ENCODE measurements around the gene SF3B6.
A peak's percentile ranks its signal among the peaks of the same experiment; 100 is the strongest.
"Not testable (repeated sequence)": the region's sequence is repeated elsewhere in the genome, so short reads cannot be mapped to it uniquely, and the experiment has no call there.

The SF3B6 gene, protein sequence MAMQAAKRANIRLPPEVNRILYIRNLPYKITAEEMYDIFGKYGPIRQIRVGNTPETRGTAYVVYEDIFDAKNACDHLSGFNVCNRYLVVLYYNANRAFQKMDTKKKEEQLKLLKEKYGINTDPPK
- 32.1 reads per million, percentile 58 among the genes with 10 or more reads in this experiment for total RNA-seq

DNA sequence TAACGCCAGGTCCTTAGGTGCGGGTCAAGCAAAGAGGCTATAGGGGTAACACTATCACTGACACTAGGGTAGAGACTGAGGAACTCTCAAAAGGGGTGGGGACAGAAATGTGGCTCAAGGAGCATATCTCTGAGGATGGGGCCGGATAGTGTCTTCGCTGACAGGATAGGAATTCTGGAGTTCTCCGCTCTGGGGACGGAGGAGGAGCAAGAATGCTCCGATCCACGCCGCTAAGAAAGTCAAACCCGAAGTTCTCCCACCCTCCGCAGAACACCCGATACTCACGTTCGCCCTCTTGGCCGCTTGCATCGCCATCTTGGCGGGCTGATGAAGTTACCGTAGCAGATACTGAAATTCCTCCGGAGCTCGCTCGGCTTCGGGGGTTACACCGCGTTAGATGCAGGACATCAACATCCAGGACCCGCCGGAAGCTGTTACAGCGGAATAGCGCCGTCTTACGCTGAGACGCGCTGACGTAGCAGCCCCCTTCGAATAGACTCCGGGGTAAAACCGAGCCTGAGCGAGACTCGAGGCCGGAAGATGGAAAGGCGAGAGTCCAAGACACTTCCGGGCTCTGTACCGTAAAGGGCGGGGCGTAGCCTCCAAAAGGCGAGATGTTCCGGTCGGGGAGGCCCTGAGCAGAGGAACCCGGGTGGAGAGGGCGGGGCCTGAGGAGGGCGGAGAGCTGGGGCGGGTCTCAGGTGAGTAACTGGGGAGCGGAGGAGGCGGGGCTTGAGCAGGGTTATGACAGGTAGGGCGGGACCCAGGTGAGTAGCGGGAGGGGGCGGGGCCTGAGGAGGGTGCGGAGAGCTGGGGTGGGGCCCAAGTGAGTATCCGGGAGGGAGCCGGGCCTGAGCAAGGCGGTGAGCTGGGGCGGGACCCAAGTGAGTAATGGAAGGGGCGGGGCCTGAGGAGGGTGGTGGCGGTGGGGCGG lies at the start of gene SF3B6:
Gene SF3B6 (minus strand): TSS at position 412 of the 934 bp plus-strand sequence. CDS start 97 bp downstream, at position 315.
- peak; percentile 99 for DNase-seq

DNA sequence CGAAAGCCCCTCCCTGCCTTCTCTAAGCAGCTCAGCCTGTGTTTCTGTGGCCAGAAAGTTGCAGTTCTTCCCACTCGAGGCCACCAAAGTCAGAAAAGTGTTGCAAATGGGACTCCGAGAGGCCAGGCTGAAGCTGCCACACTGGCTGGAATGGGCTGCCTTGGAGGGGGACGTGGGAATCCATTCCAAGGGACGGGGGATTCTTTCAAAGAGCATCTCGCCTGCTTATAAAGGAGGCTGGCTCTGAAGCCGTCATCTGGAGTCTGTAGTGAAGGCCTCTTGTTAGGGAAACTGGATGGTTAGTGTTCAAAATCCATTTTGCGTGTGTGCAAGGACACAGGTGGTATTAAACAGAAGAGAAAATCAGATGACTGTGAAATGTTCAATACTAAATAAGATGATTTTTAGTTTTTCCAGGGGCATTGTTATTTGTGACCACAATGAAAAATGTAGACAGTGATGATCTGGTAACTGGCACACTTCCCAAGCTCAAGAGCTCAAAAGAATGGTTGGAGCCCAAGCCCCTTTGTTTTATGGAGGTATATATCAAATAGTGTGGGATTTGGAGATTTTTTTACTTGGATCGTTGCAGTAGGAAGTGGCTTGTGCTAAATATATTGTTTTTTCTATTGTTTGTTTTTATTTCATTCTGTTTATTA lies 47.9 kb upstream of the SF3B6 start:
- no peak for DNase-seq

DNA sequence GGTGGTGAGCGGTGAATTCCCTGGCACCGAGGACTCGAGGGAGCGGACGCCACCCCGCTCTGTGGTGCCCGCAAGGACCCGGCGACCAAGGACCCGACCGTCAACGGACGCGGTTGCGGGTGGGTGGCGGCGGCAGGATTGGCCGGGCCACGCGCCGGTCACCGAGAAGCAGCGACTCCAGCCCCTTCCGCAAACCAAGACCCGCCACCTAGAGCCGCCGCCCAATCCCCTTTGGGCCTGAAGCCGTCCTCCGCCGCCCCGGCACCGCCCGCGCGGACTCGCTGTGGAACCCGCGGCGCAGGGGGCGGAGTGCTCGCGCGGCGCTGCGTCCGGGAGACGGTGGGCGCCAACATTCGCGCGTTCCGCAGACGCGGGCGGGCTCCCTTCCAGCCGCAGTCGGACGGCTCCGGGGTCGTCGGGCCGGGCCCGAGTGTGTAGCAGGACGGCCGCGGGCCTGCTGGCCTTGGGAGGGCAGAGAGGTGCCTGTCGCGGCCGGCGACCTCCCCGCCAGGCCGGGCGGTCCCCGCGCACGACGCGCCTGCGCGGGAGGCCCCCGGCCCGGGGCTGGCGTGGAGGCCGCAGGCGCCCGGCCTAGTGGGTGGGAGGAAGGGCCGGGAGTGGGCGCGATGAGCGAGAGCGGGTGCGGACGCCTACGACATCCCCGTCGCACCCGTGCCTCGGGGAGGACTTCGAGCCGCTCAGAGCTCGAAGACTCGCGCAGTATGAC lies 47.2 kb upstream of the SF3B6 start, which contains the start of the genes FAM228B and PFN4:
Gene FAM228B (plus strand): TSS at position 275 of the 727 bp plus-strand sequence. CDS start 893 bp downstream, outside the sequence.
Gene PFN4 (minus strand): TSS at position 140 of the 727 bp plus-strand sequence. CDS start 799 bp downstream, outside the sequence.
- peak; percentile 12 for DNase-seq

- no peak for DNase-seq
Observed at GRCh38 chr2:24122366-24123194, 46.5 kb upstream of the SF3B6 start.

- no peak for DNase-seq
Observed at GRCh38 chr2:24121469-24121868, 45.3 kb upstream of the SF3B6 start.

GRCh38 chr2:24121066-24121465 lies 44.9 kb upstream of the SF3B6 start:
- DNase-seq, result no peak

GRCh38 chr2:24117902-24118301 lies 41.8 kb upstream of the SF3B6 start:
- DNase-seq, result no peak

DNA sequence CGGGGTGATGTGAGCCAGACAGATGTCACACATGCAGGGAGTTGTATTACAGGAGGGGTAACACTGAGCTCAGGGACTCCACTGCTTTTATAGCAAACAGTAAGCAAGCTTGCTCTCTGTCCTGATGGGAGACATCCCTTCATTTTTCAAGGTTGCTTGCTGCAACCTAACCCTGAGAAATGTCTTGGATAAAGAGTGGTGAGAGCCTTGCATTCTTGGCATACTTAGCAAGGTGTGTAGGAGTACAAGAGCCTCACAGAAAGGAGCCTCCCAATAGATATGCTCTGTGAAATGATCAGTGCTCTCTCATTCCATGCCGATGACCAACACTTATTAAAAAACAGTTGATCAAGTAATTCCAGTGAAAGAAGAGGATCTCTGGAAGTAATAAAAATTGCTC lies 38.9 kb upstream of the SF3B6 start:
- DNase-seq, result no peak

DNA sequence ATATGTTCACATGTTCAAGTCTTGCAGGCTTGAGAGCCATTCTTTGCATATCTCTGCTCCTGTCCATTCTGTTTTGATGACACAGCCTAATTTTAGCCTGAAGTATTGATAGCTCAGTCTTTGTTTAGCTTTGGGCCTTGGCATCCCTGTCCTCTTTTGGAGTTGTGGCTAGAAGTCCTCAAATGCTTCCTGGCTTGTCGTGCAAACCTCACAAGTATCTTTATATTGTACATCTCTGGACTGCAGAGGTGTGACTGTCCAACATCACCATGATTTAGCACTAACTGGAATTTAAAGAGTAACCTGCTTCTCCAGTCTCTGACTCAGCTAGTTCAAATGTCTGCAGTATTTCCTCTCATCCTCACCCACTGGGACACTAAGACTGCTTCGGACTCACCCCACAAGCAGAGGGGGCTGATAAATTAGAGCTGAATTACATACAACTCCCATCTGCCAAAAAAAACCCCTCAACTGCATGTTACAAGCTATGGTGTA lies 35.3 kb upstream of the SF3B6 start:
- DNase-seq, result no peak

GRCh38 chr2:24110660-24111303 lies 34.7 kb upstream of the SF3B6 start:
- no peak for DNase-seq

DNA sequence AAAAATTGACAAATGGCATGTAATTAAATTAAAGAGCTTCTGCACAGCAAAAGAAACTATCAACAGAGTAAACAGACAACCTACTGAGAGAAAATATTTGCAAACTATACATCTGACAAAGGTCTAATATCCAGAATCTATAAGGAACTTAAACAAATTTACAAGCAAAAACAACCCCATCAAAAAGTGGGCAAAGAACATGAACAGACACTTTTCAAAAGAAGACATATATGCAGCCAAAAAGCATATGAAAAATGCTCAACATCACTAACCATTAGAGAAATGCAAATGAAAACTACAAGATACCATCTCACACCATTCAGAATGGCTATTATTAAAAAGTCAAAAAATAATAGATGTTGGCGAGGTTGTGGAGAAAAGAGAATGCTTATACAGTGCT lies 33.3 kb upstream of the SF3B6 start:
- not testable (repeated sequence) for DNase-seq

- no peak for DNase-seq
Observed at GRCh38 chr2:24107336-24107735, 31.2 kb upstream of the SF3B6 start.

- no peak for DNase-seq
Observed at GRCh38 chr2:24106786-24107185, 30.7 kb upstream of the SF3B6 start.

DNA sequence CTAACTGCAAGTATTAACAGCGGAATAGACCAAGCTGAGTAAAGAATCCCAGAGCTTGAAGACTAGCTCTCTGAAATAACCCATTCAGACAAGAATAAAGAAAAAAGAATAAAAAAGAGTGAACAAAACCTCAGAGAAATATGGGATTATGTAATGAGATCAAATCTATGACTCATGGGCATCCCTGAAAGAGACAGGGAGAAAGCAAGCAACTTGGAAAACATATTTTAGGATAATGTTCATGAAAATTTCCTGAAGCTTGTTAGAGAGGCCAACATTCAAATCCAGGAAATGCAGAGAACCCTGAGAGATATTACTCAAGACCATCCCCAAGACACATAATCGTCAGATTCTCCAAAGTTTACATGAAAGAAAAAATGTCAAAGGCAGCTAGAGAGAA lies 29.7 kb upstream of the SF3B6 start:
- no peak for DNase-seq

GRCh38 chr2:24104906-24105305 lies 28.8 kb upstream of the SF3B6 start:
- no peak for DNase-seq

DNA sequence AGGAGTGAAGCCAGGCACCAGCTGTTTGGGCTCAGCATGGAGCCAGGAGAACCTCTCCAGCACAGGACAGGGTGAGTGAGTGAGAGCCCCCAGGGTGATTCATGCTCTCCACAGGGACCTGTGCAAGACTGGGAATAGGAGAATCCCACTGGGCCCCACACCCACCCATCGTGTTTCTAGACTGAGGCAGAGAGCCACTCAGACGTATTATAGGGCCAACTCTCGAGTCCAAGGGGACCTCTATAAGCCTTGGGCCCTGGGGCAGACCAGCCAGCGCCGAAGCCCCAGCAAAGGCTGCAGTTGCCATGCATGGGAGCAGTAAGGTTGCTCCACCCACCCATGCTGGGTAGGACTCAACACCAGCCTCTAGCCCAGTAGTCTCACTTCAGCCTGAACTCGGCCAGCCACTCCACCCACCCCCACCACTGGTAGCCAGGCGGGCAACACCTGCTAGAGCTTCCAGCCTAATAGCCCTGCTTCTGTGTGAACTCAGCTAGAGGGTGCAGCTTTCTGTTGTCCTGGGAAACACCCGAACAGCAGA lies 28.1 kb upstream of the SF3B6 start:
- DNase-seq, result no peak

DNA sequence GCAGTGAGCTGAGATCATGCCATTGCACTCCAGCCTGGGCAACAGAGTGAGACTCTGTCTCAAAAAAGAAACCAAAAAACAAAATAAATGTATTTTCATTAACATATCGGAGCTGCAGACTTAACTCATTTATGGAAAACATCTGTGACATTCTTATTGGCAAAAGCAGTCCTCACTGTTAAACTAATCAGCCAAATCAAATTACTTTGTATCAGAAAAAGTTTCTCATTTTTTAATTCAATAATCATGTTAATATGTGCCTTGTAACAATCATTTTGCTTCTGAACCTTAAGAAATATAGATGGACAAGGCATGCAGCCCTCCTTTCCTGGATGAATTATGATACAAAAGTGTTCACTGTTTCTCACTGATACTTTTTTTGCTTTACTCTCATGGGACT lies 26.6 kb upstream of the SF3B6 start:
- no peak for DNase-seq

DNA sequence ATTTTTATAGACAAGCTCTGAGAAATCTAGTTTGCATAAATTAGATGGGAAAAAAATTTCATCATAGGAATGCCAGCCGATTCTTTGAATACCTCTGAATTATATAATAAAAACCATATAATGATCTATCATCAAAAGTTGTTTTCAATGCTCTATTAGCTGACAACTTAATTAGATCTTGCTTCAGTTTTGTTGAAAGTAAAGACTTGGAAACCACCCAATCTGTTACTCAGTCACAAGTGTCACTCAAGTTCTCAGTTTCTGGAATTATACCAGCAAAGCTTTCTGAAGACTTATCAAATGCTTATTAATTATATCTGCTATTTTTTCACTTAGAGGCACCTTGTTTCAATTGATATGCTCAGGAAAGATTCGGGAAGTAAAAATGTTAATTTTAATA lies 25.9 kb upstream of the SF3B6 start:
- DNase-seq, result no peak

DNA sequence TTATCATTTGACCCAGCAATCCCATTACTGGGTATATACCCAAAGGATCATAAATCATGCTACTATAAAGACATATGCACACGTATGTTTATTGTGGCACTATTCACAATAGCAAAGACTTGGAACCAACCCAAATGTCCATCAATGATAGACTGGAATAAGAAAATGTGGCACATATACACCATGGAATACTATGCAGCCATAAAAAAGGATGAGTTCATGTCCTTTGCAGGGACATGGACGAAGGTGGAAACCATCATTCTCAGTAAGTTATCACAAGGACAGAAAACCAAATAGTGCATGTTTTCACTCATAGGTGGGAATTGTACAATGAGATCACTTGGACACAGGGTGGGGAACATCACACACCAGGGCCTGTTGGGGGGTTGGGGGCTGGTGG lies 24.6 kb upstream of the SF3B6 start:
- not testable (repeated sequence) for DNase-seq

GRCh38 chr2:24095171-24095677 lies 19.1 kb upstream of the SF3B6 start:
- not testable (repeated sequence) for DNase-seq
